ENCODE results near the gene MADD. TPM values are rescaled to one million over a fixed set of nuclear protein-coding genes. Genes with fewer than 3 reads are reported as not detected.
"Not testable (repeated sequence)": the region's sequence is repeated elsewhere in the genome, so short reads cannot be mapped to it uniquely, and the experiment has no call there.

MADD gene
- total RNA-seq, 1 donor from 2014 or later, result 24.7 TPM

DNA sequence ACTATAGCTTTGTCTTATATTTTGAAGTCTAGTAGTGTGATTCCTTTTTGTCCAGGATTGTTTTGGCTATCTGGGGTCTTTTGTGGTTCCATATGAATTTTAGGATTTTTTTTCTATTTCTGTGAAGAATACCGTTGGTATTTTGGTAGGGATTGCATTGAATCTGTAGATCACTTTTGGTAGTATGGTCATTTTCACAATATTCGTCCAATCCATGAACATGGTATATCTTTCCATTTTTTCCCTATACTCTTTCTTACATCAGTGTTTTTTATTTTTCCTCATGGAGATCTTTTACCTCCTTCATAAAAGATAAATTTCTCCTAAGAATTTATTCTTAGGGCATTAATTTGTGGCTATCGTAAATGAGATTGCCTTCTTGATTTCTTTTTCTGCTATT lies 29.1 kb downstream of the MADD start:
- TF ChIP-seq, protein P1, sequence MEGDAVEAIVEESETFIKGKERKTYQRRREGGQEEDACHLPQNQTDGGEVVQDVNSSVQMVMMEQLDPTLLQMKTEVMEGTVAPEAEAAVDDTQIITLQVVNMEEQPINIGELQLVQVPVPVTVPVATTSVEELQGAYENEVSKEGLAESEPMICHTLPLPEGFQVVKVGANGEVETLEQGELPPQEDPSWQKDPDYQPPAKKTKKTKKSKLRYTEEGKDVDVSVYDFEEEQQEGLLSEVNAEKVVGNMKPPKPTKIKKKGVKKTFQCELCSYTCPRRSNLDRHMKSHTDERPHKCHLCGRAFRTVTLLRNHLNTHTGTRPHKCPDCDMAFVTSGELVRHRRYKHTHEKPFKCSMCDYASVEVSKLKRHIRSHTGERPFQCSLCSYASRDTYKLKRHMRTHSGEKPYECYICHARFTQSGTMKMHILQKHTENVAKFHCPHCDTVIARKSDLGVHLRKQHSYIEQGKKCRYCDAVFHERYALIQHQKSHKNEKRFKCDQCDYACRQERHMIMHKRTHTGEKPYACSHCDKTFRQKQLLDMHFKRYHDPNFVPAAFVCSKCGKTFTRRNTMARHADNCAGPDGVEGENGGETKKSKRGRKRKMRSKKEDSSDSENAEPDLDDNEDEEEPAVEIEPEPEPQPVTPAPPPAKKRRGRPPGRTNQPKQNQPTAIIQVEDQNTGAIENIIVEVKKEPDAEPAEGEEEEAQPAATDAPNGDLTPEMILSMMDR (conservative IDR thresholded peaks at IDR 0.05; ENCODE audit: low read depth, low read length), result no peak
- H3K4me3 ChIP-seq (ENCODE audit: low read depth, low read length), result no peak overlapping the region
- no peak for DNase-seq (ENCODE audit: low read depth)

DNA sequence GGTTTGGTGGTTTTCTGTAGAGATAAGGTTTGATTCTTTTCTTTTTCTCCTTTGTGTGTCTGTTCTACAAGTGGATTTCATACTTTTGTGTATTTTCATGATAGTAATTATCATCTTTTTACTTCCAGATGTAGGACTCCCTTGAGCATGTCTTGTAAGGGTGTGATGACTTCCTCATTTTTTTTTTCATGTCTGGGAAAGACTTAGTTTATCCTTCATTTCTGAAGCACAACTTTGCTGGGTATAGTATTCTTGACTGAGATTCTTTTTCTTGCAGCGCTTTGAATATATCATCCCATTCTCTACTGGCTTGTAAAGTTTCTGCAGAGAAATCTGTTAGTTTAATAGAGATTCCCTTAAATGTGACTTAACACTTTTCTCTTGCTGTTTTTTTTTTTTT lies 32.9 kb downstream of the MADD start:
- TF ChIP-seq, protein P1 (conservative IDR thresholded peaks at IDR 0.05; ENCODE audit: low read depth, low read length), result no peak
- H3K4me3 ChIP-seq (ENCODE audit: low read depth, low read length), result no peak overlapping the region
- no peak for DNase-seq (ENCODE audit: low read depth)

DNA sequence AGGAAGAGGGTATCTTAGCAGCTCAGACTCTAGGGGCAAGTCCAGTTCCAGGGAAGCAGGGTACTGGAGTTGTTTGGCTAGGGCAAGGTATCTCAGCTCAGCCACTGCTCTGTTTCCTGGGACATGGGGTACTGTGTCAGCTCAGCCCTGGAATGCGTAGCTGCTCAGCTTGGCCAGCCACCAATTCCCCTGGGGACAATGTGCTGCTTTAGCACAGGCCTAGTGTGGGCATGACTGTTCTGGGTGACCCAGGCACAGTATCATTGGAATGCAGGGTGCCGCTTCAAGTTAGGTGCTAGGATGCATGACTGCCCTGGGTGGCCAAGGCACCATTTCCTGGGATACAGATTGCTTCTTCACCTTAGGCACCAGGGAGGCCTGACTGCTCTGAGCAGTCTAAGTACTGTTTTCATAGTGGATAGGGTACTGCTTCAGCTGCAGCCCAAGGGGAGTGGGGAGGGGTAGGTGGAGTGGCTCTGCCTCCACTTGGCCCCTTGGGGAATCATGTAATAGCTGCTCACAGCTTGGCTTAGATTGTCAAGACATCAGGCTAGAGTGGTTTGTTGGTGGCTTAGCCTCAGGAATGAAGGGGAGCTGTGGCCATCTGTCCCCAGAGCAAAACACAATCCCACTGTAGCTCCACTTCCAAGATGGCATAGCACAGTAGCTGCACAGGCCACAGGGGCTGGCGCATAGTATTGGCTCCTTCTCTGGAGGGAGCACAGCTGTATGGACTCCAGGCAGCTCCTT lies 36.0 kb downstream of the MADD start:
- TF ChIP-seq, protein P1 (conservative IDR thresholded peaks at IDR 0.05; ENCODE audit: low read depth, low read length), result no peak
- DNase-seq (ENCODE audit: low read depth), result peak; percentile 23
- no peak overlapping the region for H3K4me3 ChIP-seq (ENCODE audit: low read depth, low read length)

DNA sequence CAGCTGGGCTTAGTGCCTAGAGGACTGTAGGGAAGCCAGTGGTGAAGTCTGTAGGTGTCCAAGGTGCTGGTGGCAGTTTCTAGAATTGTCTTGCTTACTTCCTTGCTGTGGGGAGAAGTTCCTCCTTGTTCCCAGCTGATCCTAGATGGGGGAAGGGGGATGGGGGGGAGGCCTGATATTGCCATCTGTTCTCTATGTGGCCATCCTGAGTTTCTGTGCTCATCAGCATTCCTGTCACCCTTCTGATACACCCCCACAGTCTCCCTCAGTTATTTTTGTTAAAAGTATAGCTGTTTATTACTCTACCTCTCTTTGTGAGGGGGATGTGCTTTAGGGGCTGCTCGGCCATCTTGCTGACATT lies 36.5 kb downstream of the MADD start:
- no peak overlapping the region for H3K4me3 ChIP-seq (ENCODE audit: low read depth, low read length)
- no peak for DNase-seq (ENCODE audit: low read depth)
- TF ChIP-seq, protein P1 (conservative IDR thresholded peaks at IDR 0.05; ENCODE audit: low read depth, low read length), result no peak

DNA sequence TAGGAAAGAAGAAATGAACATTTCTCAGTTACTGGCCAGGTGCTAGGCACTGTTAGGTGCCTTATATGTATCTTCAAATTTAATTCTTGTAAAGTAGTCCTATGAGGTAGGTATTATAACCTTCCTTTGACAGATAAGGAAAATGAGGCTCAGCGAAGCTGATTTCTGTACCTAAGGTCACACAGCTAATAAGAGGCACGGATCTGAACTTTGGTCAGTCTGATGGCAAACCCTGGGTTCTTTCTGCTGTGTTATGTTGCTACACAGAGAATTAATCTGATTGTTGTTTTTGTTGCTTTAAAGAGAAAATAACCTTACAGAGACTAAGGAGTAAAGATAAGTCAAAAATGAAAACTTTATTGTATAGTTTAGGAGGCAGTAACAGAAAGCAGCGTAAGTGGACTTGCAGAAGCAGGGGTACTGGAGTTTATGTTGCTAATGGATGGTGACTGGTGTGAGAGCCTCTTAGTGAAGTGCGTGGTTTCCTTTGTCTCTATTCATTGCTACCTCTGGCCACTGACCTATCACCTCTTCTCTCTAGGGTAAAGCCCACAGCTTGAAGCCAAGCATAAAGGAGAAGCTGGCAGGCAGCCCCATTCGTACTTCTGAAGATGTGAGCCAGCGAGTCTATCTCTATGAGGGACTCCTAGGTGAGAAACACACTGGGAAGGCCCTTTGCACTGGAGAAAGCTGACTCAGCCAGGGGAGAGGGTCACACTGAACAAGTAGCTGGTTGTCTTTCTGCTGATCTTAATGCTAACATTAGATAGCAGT lies 38.3 kb downstream of the MADD start:
- TF ChIP-seq, protein P1 (conservative IDR thresholded peaks at IDR 0.05; ENCODE audit: low read depth, low read length), result no peak
- H3K4me3 ChIP-seq (ENCODE audit: low read depth, low read length), result no peak overlapping the region
- no peak for DNase-seq (ENCODE audit: low read depth)

DNA sequence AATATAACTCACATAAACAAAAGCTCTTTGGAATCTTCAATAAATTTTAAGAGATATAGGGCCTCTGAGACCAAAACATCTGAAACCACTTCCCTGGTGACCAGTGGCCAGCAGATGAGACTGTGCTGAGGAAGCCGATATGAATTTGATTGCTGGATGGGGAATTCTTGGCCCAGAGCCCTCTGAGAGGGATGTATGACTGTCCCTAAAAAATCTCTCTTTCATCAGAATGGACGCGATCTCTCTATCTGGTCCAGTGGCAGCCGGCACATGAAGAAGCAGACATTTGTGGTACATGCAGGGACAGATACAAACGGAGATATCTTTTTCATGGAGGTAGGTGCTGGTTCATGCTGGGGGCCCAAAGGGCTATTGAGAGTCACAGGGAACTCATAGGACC lies 45.1 kb downstream of the MADD start:
- no peak for DNase-seq (ENCODE audit: low read depth)
- TF ChIP-seq, protein P1 (conservative IDR thresholded peaks at IDR 0.05; ENCODE audit: low read depth, low read length), result no peak
- H3K4me3 ChIP-seq (ENCODE audit: low read depth, low read length), result no peak overlapping the region

DNA sequence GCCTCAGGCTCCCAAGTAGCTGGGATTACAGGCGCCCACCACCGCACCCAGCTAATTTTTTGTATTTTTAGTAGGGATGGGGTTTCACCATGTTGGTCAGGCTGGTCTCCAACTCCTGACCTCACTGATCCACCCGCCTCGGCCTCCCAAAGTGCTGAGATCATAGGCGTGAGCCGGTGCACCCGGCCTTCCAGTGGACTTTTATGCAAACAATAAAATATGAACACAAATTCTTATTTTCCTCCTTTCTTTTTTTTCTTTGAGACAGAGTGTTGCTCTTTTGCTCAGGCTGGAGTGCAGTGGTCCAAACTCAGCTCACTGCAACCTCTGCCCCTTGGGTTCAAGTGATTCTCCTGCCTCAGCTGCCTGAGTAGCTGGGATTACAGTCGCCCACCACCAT lies 46.6 kb downstream of the MADD start:
- not testable (repeated sequence) for DNase-seq (ENCODE audit: low read depth); H3K4me3 ChIP-seq (ENCODE audit: low read depth, low read length)
